H1 (cell line): ENCODE results near the gene GBF1. TPM values are rescaled to one million over a fixed set of nuclear protein-coding genes. Genes with fewer than 3 reads are reported as not detected.

Source experiments
- CTCF ChIA-PET: fragments of 300-600 bp; sonication (Branson Sonifier 250); formaldehyde crosslinking; loops from one replicate; lab custom pipeline; 2021; ENCODE audit not compliant: partially characterized antibody; lab: Charles Lee
- POLR2A ChIA-PET: fragments of 300-600 bp; sonication (Branson Sonifier 250); formaldehyde crosslinking; loops from one replicate; lab custom pipeline; 2021; ENCODE audit warnings: inconsistent platforms; ENCODE audit not compliant: partially characterized antibody; lab: Charles Lee
- DNase-seq, 2 experiments: peaks; one replicate each; pipeline versions ENCODE4 v3.0.0 to v3.0.0-alpha.2; 2010 to 2022; ENCODE audit warnings: low spot score in 2 of 2, low read depth in 1 of 2, mixed read lengths in 1 of 2
- FAIRE-seq: peaks from 2 replicates; lab custom pipeline; 2011; peaks lifted over from hg19 to GRCh38; lab: Jason Lieb, UNC
- H2AFZ ChIP-seq: 2 replicates; pipeline ENCODE4 v1.8.1; 2012; ENCODE audit warnings: low read length, inconsistent platforms
- H2AK5ac ChIP-seq: 2 replicates; pipeline ENCODE4 v1.6.1; 2013; ENCODE audit warnings: low read depth, low read length
- H2BK120ac ChIP-seq: replicated peaks from 2 replicates; pipeline ENCODE3; 2013; ENCODE audit warnings: low read depth, low read length, inconsistent platforms
- H2BK12ac ChIP-seq: 2 replicates; pipeline ENCODE4 v1.6.1; 2013; ENCODE audit warnings: low read depth, low read length
- H2BK15ac ChIP-seq: 2 replicates; pipeline ENCODE4 v1.6.1; 2013; ENCODE audit warnings: low read length
- H2BK20ac ChIP-seq: 2 replicates; pipeline ENCODE4 v1.6.1; 2013; ENCODE audit warnings: low read length
- H2BK5ac ChIP-seq: 2 replicates; pipeline ENCODE4 v1.6.1; 2013; ENCODE audit warnings: low read depth, low read length
- H3K14ac ChIP-seq: 2 replicates; pipeline ENCODE4 v1.6.1; 2013; ENCODE audit warnings: inconsistent platforms; ENCODE audit not compliant: insufficient read length
- H3K18ac ChIP-seq: 2 replicates; pipeline ENCODE4 v1.6.1; 2013; ENCODE audit warnings: low read length; ENCODE audit errors: extremely low read depth
- H3K23ac ChIP-seq: 2 replicates; pipeline ENCODE4 v1.6.1; 2013; ENCODE audit warnings: inconsistent platforms; ENCODE audit not compliant: insufficient read length
- H3K23me2 ChIP-seq: 2 replicates; pipeline ENCODE4 v1.6.1; 2013; ENCODE audit warnings: low read depth, low read length
- H3K27ac ChIP-seq: 2 replicates; pipeline ENCODE4 v1.6.1; 2011; ENCODE audit warnings: low read depth, low read length, inconsistent platforms
- H3K27me3 ChIP-seq, 4 experiments: replicated peaks in 1 of 4; 1 replicate in 1 of 4; 2 replicates in 3 of 4; pipeline versions ENCODE4 v1.6.1 to v1.8.1; 2011 to 2013; ENCODE audit warnings: low read length in 3 of 4, mild to moderate bottlenecking in 3 of 4, inconsistent platforms in 2 of 4, mixed read lengths in 2 of 4, moderate library complexity in 1 of 4; ENCODE audit not compliant: control insufficient read depth in 3 of 4, insufficient read depth in 3 of 4; ENCODE audit errors: extremely low read depth in 1 of 4
- H3K36me3 ChIP-seq, 4 experiments: 2 replicates each; pipeline versions ENCODE4 v1.6.1 to v1.8.1; 2011 to 2013; ENCODE audit warnings: mild to moderate bottlenecking in 4 of 4, low read length in 3 of 4, moderate library complexity in 2 of 4, control low read depth in 1 of 4, inconsistent platforms in 1 of 4; ENCODE audit not compliant: insufficient read depth in 4 of 4, control insufficient read depth in 2 of 4
- H3K4ac ChIP-seq: replicated peaks from 2 replicates; pipeline ENCODE3; 2013; ENCODE audit warnings: low read length, low read depth, mixed read lengths, inconsistent platforms; ENCODE audit not compliant: insufficient read length
- H3K4me1 ChIP-seq, 4 experiments: replicated peaks in 1 of 4; 1 replicate in 1 of 4; 2 replicates in 3 of 4; pipeline versions ENCODE4 v1.6.1 to v1.8.1; 2011 to 2013; ENCODE audit warnings: low read length in 3 of 4, inconsistent platforms in 2 of 4, mixed read lengths in 1 of 4; ENCODE audit not compliant: insufficient read depth in 4 of 4, control insufficient read depth in 3 of 4
- H3K4me2 ChIP-seq, 2 experiments: 2 replicates each; pipeline versions ENCODE4 v1.6.1 to v1.8.1; 2011 to 2013; ENCODE audit warnings: low read depth in 2 of 2, low read length in 2 of 2, control low read depth in 1 of 2, inconsistent platforms in 1 of 2, mild to moderate bottlenecking in 1 of 2; ENCODE audit not compliant: insufficient read depth in 1 of 2
- H3K4me3 ChIP-seq, 4 experiments: fragments of 200-600, 300-600 bp in 1 of 4; sonication (generic), shearing (Covaris generic), sonication (Bioruptor Twin) in 1 of 4; 2 replicates each; pipeline versions ENCODE4 v1.5.1 to v1.8.1; 2011 to 2016; ENCODE audit warnings: low read length in 4 of 4, low read depth in 3 of 4, control low read depth in 2 of 4, inconsistent platforms in 2 of 4, mild to moderate bottlenecking in 2 of 4, mixed read lengths in 1 of 4, moderate library complexity in 1 of 4; ENCODE audit not compliant: insufficient read depth in 2 of 4; ENCODE audit errors: extremely low read depth in 1 of 4
- H3K56ac ChIP-seq: replicated peaks from 2 replicates; pipeline ENCODE3; 2013; ENCODE audit warnings: low read depth, mild to moderate bottlenecking, mixed read lengths, low read length, inconsistent platforms; ENCODE audit not compliant: insufficient read length
- H3K79me1 ChIP-seq: 2 replicates; pipeline ENCODE4 v1.6.1; 2013; ENCODE audit warnings: low read depth, low read length, control low read depth
- H3K79me2 ChIP-seq, 2 experiments: 2 replicates each; pipeline versions ENCODE4 v1.6.1 to v1.8.1; 2012 to 2013; ENCODE audit warnings: low read length in 2 of 2, mild to moderate bottlenecking in 2 of 2, inconsistent platforms in 1 of 2; ENCODE audit not compliant: insufficient read depth in 2 of 2, control insufficient read depth in 1 of 2
- H3K9ac ChIP-seq, 4 experiments: replicated peaks in 1 of 4; 1 replicate in 1 of 4; 2 replicates in 3 of 4; pipeline versions ENCODE4 v1.6.1 to v1.8.1; 2011 to 2013; ENCODE audit warnings: low read depth in 3 of 4, low read length in 3 of 4, control low read depth in 2 of 4, mild to moderate bottlenecking in 2 of 4, moderate library complexity in 2 of 4, inconsistent platforms in 1 of 4; ENCODE audit errors: extremely low read depth in 1 of 4
- H3K9me3 ChIP-seq, 2 experiments: 2 replicates each; pipeline versions ENCODE4 v1.6.1 to v1.8.1; 2012 to 2013; ENCODE audit warnings: mild to moderate bottlenecking in 2 of 2, moderate library complexity in 2 of 2, control low read depth in 1 of 2, inconsistent platforms in 1 of 2, low read depth in 1 of 2, low read length in 1 of 2, mixed read lengths in 1 of 2; ENCODE audit not compliant: insufficient read depth in 2 of 2
- H4K20me1 ChIP-seq, 2 experiments: replicated peaks in 1 of 2; 2 replicates each; pipeline versions ENCODE3 to v1.8.1; 2011 to 2013; ENCODE audit warnings: inconsistent platforms in 2 of 2, low read length in 2 of 2, mild to moderate bottlenecking in 1 of 2; ENCODE audit not compliant: insufficient read depth in 2 of 2, control insufficient read depth in 1 of 2
- H4K5ac ChIP-seq: 2 replicates; pipeline ENCODE4 v1.6.1; 2013; ENCODE audit warnings: low read length, low read depth, mixed read lengths, inconsistent platforms; ENCODE audit not compliant: insufficient read length
- H4K8ac ChIP-seq: 2 replicates; pipeline ENCODE4 v1.8.0; 2013; ENCODE audit warnings: mild to moderate bottlenecking, moderate library complexity, low read length, inconsistent platforms; ENCODE audit not compliant: insufficient read depth; ENCODE audit errors: extremely low read depth
- H4K91ac ChIP-seq: replicated peaks from 2 replicates; pipeline ENCODE3; 2013; ENCODE audit warnings: low read length, mixed read lengths, inconsistent platforms; ENCODE audit not compliant: insufficient read length
- SP4 ChIP-seq: IDR thresholded peaks from 2 replicates; pipeline ENCODE4 v1.6.1; 2012; ENCODE audit warnings: low read length, inconsistent platforms
- SUZ12 ChIP-seq: fragments of 200-600 bp; sonication (generic); IDR thresholded peaks from 2 replicates; pipeline ENCODE4 v1.6.1; 2012; ENCODE audit warnings: mild to moderate bottlenecking, inconsistent platforms, low read length, moderate library complexity, mixed read lengths
- WGBS, 2 experiments: shearing (Covaris generic) in 1 of 2; methylation state at CpG; one replicate each; pipeline versions ENCODE4 v1.1.6 to v1.1.7; 2013 to 2015; ENCODE audit warnings: low lambda C conversion rate in 2 of 2, mixed read lengths in 2 of 2, inconsistent platforms in 1 of 2, low coverage in 1 of 2, missing lambda C conversion rate in 1 of 2; ENCODE audit not compliant: insufficient replicate concordance in 2 of 2, insufficient coverage in 1 of 2, insufficient read length in 1 of 2; ENCODE audit errors: extremely low coverage in 1 of 2, missing lambda C conversion rate in 1 of 2; 5-methylcytosine and 5-hydroxymethylcytosine counted together
- polyA plus RNA-seq, 7 experiments: library from polyadenylated mRNA; depleted of rRNA in 3 of 7; stranded (reverse) in 5 of 7; unstranded in 2 of 7; fragments of >200 nt in 5 of 7; fragments of 200-250 nt in 2 of 7; gene quantifications; 1 replicate in 5 of 7; 2 replicates in 1 of 7; 4 replicates in 1 of 7; pipeline versions ENCODE4 v1.2.1 to v1.2.3, GENCODE V29; 2011 to 2013; ENCODE audit warnings: missing spikeins in 2 of 7, mixed read lengths in 2 of 7
- total RNA-seq: library from RNA; stranded (reverse); fragmentation: NEBNext Ultra II Directional; extraction: Animal tissue kit (Norgen Biotek cat#: 25700); gene quantifications from 2 replicates; pipeline ENCODE4 v1.2.1, GENCODE V29; 2021

Gene GBF1
- total and polyA plus RNA-seq, 2 of the 8 experiments (the other 6 are each of a cell fraction or from before 2014, with no cell fraction given) = 11.0 to 25.5 TPM

DNA sequence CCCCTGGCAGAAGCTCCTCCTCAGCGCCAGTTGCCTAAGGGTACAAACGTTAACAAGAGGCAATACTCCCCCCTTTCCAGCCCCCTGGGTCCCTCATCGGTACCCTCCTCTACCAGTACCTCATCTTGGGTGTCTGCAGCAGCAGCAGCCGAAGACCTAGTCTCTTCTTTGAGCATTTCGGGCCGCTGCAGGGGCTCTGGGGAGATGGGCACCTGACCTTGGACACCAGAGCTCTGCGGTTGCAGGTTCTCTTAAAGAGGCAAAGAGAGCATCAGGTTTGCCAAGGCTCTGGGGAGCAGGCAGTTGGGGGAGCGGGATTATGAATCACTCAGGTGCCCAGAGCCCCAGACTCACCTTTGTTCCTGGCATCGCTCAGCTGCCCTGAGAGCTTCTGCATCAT is 178.8 kb downstream of the GBF1 start:
- ChIA-PET POLR2A (interaction anchor here (1.6 to 7.9 kb wide), 5 partner anchors 7 to 39 kb away, joined by 3 to 56 read pairs (median 51); partner anchors contain the start of genes C10orf95 and CUEDC2), CTCF (interaction anchor here (0.6 to 9.5 kb wide), 22 partner anchors 7 to 314 kb away, joined by 3 to 78 read pairs (median 4); partner anchors contain the start of gene CUEDC2)
- Histone ChIP-seq H3K23me2 (peaks cover 22% of the 10 kb centered on the region), H3K27me3 (no peaks in the 10 kb centered on the region), H2BK120ac (no peak overlapping the region), H3K4me1 (peaks cover 0 to 15% (median 5%) of the 10 kb centered on the region in 4 experiments; a peak in 4 of 7 replicates), H3K36me3 (0 out of 8 replicates have a peak, but pooled peaks cover 0 to 3% (median 0%) of the 10 kb centered on the region in 4 experiments), H3K9ac (no peak overlapping the region), H2BK5ac (no peak overlapping the region), H3K79me2 (no peaks in the 10 kb centered on the region), H4K5ac (no peak overlapping the region), H3K4ac (no peak overlapping the region), H3K9me3 (no peaks in the 10 kb centered on the region), H4K91ac (no peak overlapping the region), H3K56ac (no peak overlapping the region), H2BK20ac (no peak overlapping the region), H3K4me3 (no peak overlapping the region), H2BK15ac (no peak overlapping the region), H3K27ac (no peak overlapping the region), H3K23ac (no peak overlapping the region), H3K14ac (no peak overlapping the region), H2AK5ac (no peak overlapping the region), H3K79me1 (no peaks in the 10 kb centered on the region), H3K4me2 (no peak overlapping the region), H2AFZ (no peak overlapping the region), H4K20me1 (peaks cover 5 to 9% of the 10 kb centered on the region in 2 experiments), H3K18ac (no peak overlapping the region), H4K8ac (no peak overlapping the region), H2BK12ac (no peak overlapping the region)
- TF ChIP-seq SUZ12 (no peak), SP4 (no peak)
- WGBS, 2 experiments = 92% methylated on average over 9 of the region's 9 CpGs; no CpG with 5 or more reads in 1 of the 2 experiments
- DNase-seq (no peak), FAIRE-seq (no peak)
